NCI-H146 (cell line): ENCODE data around the gene OAS1.
"Not testable (repeated sequence)": the region's sequence is repeated elsewhere in the genome, so short reads cannot be mapped to it uniquely, and the experiment has no call there.

Experiments used
- DNase-seq: peaks from one replicate; lab custom pipeline; 2025; lab: John Stamatoyannopoulos, UW

Gene OAS1

GRCh38 chr12:112937741-112938719, 31.3 kb downstream of the OAS1 start, which contains the start of gene OAS3:
TSS of gene OAS3 (plus strand) at chr12:112938474. CDS start at chr12:112938531, 57 bp downstream.
- peak; percentile 80 for DNase-seq

GRCh38 chr12:112938751-112939150, 32.0 kb downstream of the OAS1 start:
- DNase-seq, result no peak

- no peak for DNase-seq
These were observed 33.1 kb downstream of the OAS1 start for GRCh38 chr12:112939761-112940381.

GRCh38 chr12:112941528-112942335, 35.0 kb downstream of the OAS1 start:
- no peak for DNase-seq

GRCh38 chr12:112942572-112942971, 35.8 kb downstream of the OAS1 start:
- no peak for DNase-seq

GRCh38 chr12:112944024-112944690, 37.4 kb downstream of the OAS1 start:
- no peak for DNase-seq

GRCh38 chr12:112945515-112945914, 38.8 kb downstream of the OAS1 start:
- no peak for DNase-seq

GRCh38 chr12:112946236-112947000, 39.7 kb downstream of the OAS1 start:
- DNase-seq, result no peak

- no peak for DNase-seq
These were observed 40.6 kb downstream of the OAS1 start for GRCh38 chr12:112947314-112947713.

GRCh38 chr12:112947761-112948160, 41.0 kb downstream of the OAS1 start:
- DNase-seq, result no peak

GRCh38 chr12:112948806-112949205, 42.0 kb downstream of the OAS1 start:
- no peak for DNase-seq

GRCh38 chr12:112950701-112951100, 43.9 kb downstream of the OAS1 start:
- no peak for DNase-seq

- not testable (repeated sequence) for DNase-seq
These were observed 50.4 kb downstream of the OAS1 start for GRCh38 chr12:112957125-112957524.

GRCh38 chr12:112961074-112961473, 54.3 kb downstream of the OAS1 start:
- DNase-seq, result no peak

GRCh38 chr12:112961536-112961935, 54.8 kb downstream of the OAS1 start:
- DNase-seq, result no peak

GRCh38 chr12:112962561-112962960, 55.8 kb downstream of the OAS1 start:
- no peak for DNase-seq

GRCh38 chr12:112963227-112963861, 56.6 kb downstream of the OAS1 start:
- DNase-seq, result no peak

GRCh38 chr12:112964067-112964670, 57.4 kb downstream of the OAS1 start:
- no peak for DNase-seq

- DNase-seq, result no peak
These were observed 58.2 kb downstream of the OAS1 start for GRCh38 chr12:112964915-112965314.

- no peak for DNase-seq
These were observed 58.9 kb downstream of the OAS1 start for GRCh38 chr12:112965643-112966042.
